Progenitor cell of endocrine pancreas (in vitro differentiated cells): ENCODE results near the gene RBM5. TPM values are rescaled to one million over a fixed set of nuclear protein-coding genes. Genes with fewer than 3 reads are reported as not detected.

Experiments
- DNase-seq: peaks from one replicate; pipeline ENCODE4 v3.0.0; 2021; ENCODE audit warnings: low spot score; ENCODE audit not compliant: unreplicated experiment
- H3K27ac Mint-ChIP-seq: 2 replicates; pipeline ENCODE4 v1.8.0; 2021; ENCODE audit warnings: mild to moderate bottlenecking, moderate library complexity, mixed read lengths
- H3K27me3 Mint-ChIP-seq: 2 replicates; pipeline ENCODE4 v1.8.0; 2021; ENCODE audit warnings: mixed read lengths
- H3K36me3 Mint-ChIP-seq: 2 replicates; pipeline ENCODE4 v1.8.0; 2022; ENCODE audit warnings: mixed read lengths; ENCODE audit not compliant: insufficient read depth
- H3K4me1 Mint-ChIP-seq: 2 replicates; pipeline ENCODE4 v1.8.0; 2021; ENCODE audit warnings: low read depth, mixed read lengths
- H3K4me3 Mint-ChIP-seq: 2 replicates; pipeline ENCODE4 v1.8.0; 2021; ENCODE audit warnings: low read depth, mild to moderate bottlenecking, moderate library complexity, mixed read lengths
- H3K9me3 Mint-ChIP-seq: 2 replicates; pipeline ENCODE4 v1.8.0; 2021; ENCODE audit warnings: low read depth, mixed read lengths
- CTCF ChIP-seq: fragments of 200-600 bp; sonication (generic); IDR thresholded peaks from one replicate; pipeline ENCODE4 v1.5.0; 2021; ENCODE audit warnings: antibody characterized with exemption, mild to moderate bottlenecking; ENCODE audit not compliant: unreplicated experiment
- total RNA-seq: library from RNA; stranded (reverse); gene quantifications from 2 replicates; pipeline ENCODE4 v1.2.1, GENCODE V29; 2021

Gene RBM5
- total RNA-seq, 1 donor from 2014 or later, result 322 TPM

DNA sequence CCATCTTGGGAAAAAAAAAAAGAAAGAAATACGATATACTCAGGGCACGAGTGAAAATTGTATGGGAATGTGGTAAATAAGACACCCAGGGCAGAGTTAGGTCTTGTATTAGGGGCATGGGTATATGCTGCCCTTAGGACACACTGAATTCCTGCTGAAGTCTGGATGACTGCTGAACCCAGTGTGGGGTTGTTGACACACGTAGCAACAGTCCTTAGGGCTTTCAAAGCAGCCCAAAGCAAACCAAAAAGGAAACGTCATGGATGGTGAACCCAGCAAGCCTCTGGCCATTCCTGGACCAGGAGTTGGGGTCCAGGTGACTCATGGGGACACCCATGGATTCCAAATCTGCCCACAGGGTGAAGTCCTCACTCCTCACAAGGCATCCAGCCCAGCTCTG is 39.3 kb downstream of the RBM5 start:
- H3K4me1 Mint-ChIP-seq, result peaks cover 21% of the 10 kb centered on the region
- no peaks in the 10 kb centered on the region for H3K36me3 Mint-ChIP-seq
- H3K27ac Mint-ChIP-seq, result peak overlapping the region; percentile 41
- H3K9me3 Mint-ChIP-seq, result no peaks in the 10 kb centered on the region
- DNase-seq, result no peak
- H3K27me3 Mint-ChIP-seq, result no peaks in the 10 kb centered on the region
- no peak for TF ChIP-seq CTCF
- H3K4me3 Mint-ChIP-seq, result no peak overlapping the region

DNA sequence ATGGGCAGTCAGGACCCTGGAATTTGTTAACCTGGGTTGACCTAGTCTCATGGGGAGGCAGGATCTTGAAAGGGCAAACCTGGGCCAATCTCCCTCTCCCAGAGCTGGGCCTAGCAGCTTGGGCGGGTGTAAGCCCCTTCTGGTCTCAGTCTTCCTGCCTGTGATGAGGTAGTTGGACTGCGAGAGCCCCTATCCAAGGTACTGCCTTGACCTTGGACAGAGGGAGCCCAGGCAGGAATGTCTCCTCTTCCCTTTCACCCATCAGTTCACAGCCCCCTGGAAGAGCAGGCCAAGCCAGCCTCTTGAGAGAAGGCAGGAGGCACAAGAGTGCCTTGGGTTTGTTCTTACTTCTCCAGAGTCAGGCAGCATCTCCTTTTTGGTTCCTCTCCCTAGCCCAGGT is 41.7 kb downstream of the RBM5 start:
- TF ChIP-seq CTCF, result no peak
- H3K27ac Mint-ChIP-seq, result no peak overlapping the region
- H3K27me3 Mint-ChIP-seq, result peaks cover 3% of the 10 kb centered on the region
- DNase-seq, result no peak
- H3K36me3 Mint-ChIP-seq, result no peaks in the 10 kb centered on the region
- peaks cover 11% of the 10 kb centered on the region for H3K4me1 Mint-ChIP-seq
- H3K9me3 Mint-ChIP-seq, result no peaks in the 10 kb centered on the region
- no peak overlapping the region for H3K4me3 Mint-ChIP-seq

DNA sequence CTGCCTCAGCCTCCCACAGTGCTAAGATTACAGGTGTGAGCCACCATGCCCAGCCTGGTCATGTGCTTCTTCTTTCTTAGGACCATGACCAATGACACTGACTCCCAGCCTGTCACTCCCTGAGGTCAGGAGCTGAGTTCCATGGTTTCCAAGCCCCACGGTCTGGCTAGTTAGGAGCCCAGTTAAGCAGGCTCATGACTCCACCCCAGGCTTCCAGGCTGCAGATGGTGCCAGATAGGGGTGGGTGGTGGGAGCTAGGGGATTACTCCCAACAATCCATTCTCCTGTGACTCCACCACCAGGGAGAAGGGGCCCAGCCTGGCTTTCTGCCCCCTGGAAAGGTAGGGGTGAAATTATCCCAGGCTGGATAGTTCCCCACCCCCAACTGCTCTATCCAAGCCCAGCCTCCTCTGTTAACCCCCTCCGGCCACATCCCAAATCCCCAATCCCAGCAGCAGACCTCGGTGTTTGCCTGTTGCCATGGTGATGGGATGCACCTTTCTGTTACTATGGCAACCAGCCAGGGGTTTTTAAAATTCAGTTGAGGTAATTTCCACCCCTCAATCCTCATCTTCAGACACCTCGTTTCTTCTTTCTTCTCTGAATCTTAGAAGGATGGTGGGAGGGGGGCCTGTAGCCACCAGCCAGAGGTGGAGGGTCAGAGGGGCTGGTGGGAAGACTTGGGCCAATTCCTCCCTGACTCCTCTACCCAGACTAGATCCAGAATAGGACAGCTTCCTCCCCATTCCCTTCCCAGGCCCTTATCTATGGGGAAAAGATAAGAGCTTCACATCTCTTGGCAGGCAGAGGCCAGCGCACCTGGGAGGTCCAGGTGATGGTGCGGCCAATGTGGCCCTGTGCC is 43.9 kb downstream of the RBM5 start:
- Mint-ChIP-seq H3K4me3 (no peak overlapping the region), H3K27me3 (peaks cover 6% of the 10 kb centered on the region)
- DNase-seq, result no peak

GRCh38 chr3:50133283-50133615 is 44.5 kb downstream of the RBM5 start:
- no peak for DNase-seq
- Mint-ChIP-seq H3K27me3 (peaks cover 6% of the 10 kb centered on the region), H3K9me3 (no peaks in the 10 kb centered on the region), H3K4me3 (no peak overlapping the region), H3K27ac (no peak overlapping the region), H3K36me3 (no peaks in the 10 kb centered on the region), H3K4me1 (peaks cover 1% of the 10 kb centered on the region)
- TF ChIP-seq CTCF, result no peak

More for the DNA sequence above, 43.9 kb downstream of the RBM5 start:
- Mint-ChIP-seq H3K27ac (no peak overlapping the region), H3K36me3 (no peaks in the 10 kb centered on the region), H3K4me1 (no peaks in the 10 kb centered on the region), H3K9me3 (no peaks in the 10 kb centered on the region)
- no peak for TF ChIP-seq CTCF

DNA sequence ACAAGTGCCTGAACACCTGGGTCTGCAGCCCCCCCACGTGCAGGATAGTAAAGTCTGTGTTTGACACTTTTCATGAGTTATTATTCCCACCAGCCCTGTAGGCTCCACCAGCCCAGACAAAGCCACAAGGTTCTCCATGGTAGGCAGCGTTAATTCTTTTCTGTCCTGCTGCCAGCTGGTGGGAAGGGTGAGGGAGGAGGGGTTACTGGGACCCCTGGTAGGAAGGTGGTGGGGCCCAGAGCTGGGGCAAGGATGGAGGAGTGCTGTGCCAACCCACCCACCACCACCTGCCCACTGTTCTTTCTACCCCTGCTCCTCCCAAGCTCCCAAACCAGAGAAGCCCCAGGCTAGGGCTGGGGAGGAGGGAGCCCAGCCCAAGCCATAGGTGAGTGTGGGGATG is 45.6 kb downstream of the RBM5 start:
- H3K36me3 Mint-ChIP-seq, result no peaks in the 10 kb centered on the region
- no peak for DNase-seq
- peaks cover 11% of the 10 kb centered on the region for H3K4me1 Mint-ChIP-seq
- H3K4me3 Mint-ChIP-seq, result no peak overlapping the region
- TF ChIP-seq CTCF, result no peak
- H3K27ac Mint-ChIP-seq, result no peak overlapping the region
- H3K27me3 Mint-ChIP-seq, result peaks cover 9% of the 10 kb centered on the region
- H3K9me3 Mint-ChIP-seq, result no peaks in the 10 kb centered on the region
